Measurements from ENCODE around the gene KRTAP3-3.

- TF ChIP-seq CTCF (IDR thresholded peaks at IDR 0.05): no peak
- no peak for TF ChIP-seq ZFX (IDR thresholded peaks at IDR 0.05; ENCODE audit: borderline replicate concordance)
Measured at GRCh38 chr17:41029633-41030245, 35.8 kb upstream of the KRTAP3-3 start, which contains the start of gene KRTAP1-4.

All from 22Rv1 (cell line).